ENCODE results near the gene MCM8. TPM values are rescaled to one million over a fixed set of nuclear protein-coding genes. Genes with fewer than 3 reads are reported as not detected.

The MCM8 gene
- total RNA-seq, 1 experiment from 2014 or later = 20.6 TPM

DNA sequence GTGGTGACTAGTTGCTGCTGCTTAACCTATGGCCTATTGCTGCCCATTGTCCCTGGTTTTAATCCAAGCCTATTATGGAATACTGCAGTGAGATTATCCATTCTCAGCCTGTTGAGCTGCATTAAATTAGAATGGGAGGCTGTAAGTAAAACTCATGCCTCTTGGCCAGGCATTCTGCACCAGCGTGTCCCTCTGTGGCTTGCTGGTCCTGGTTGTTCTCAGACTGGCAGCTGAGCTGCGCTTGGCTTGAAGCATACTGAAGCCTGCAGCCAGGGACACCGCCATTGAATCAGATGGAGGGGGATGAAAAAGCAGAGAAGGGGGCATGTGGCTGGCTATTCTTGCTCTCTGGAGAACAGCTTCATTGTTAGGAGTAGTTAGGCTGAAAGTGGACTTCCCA, 87.8 kb downstream of the MCM8 start:
- Mint-ChIP-seq H3K36me3 (ENCODE audit: insufficient read depth, unreplicated experiment) (no peaks in the 10 kb centered on the region), H3K27me3 (ENCODE audit: unreplicated experiment) (no peaks in the 10 kb centered on the region), H3K9me3 (ENCODE audit: low read depth, unreplicated experiment) (no peaks in the 10 kb centered on the region), H3K4me3 (ENCODE audit: low read depth, unreplicated experiment) (no peak overlapping the region), H3K27ac (ENCODE audit: unreplicated experiment) (no peak overlapping the region), H3K4me1 (ENCODE audit: low read depth, unreplicated experiment) (no peaks in the 10 kb centered on the region)
- no TSS peak for BruUV-seq (replicated peaks)
- CTCF ChIA-PET = no interaction called here
- intact Hi-C loops (cut with micrococcal nuclease; ENCODE audit: unreplicated experiment) = no loop called here
- no peak for TF ChIP-seq CTCF (IDR thresholded peaks at IDR 0.05; ENCODE audit: unreplicated experiment)
- DNase-seq = no peak

- CTCF ChIA-PET = interaction anchor here (0.5 kb wide), 1 partner anchor 505 kb away, joined by 7 read pairs; no protein-coding TSS in a partner anchor
- Mint-ChIP-seq H3K27ac (ENCODE audit: unreplicated experiment) (no peak overlapping the region), H3K9me3 (ENCODE audit: low read depth, unreplicated experiment) (no peaks in the 10 kb centered on the region), H3K27me3 (ENCODE audit: unreplicated experiment) (no peaks in the 10 kb centered on the region), H3K4me3 (ENCODE audit: low read depth, unreplicated experiment) (no peak overlapping the region), H3K4me1 (ENCODE audit: low read depth, unreplicated experiment) (no peaks in the 10 kb centered on the region), H3K36me3 (ENCODE audit: insufficient read depth, unreplicated experiment) (no peaks in the 10 kb centered on the region)
- no peak for DNase-seq
- no peak for TF ChIP-seq CTCF (IDR thresholded peaks at IDR 0.05; ENCODE audit: unreplicated experiment)
- no TSS peak for BruUV-seq (replicated peaks)
- intact Hi-C loops (cut with micrococcal nuclease; ENCODE audit: unreplicated experiment) = no loop called here
These were observed 89.3 kb downstream of the MCM8 start for GRCh38 chr20:6039766-6040165.

GRCh38 chr20:6040540-6040939, 90.1 kb downstream of the MCM8 start:
- Mint-ChIP-seq H3K27me3 (ENCODE audit: unreplicated experiment) (no peaks in the 10 kb centered on the region), H3K27ac (ENCODE audit: unreplicated experiment) (no peak overlapping the region), H3K9me3 (ENCODE audit: low read depth, unreplicated experiment) (no peaks in the 10 kb centered on the region), H3K36me3 (ENCODE audit: insufficient read depth, unreplicated experiment) (no peaks in the 10 kb centered on the region), H3K4me3 (ENCODE audit: low read depth, unreplicated experiment) (no peak overlapping the region), H3K4me1 (ENCODE audit: low read depth, unreplicated experiment) (no peaks in the 10 kb centered on the region)
- no peak for DNase-seq
- CTCF ChIA-PET = no interaction called here
- intact Hi-C loops (cut with micrococcal nuclease; ENCODE audit: unreplicated experiment) = no loop called here
- no TSS peak for BruUV-seq (replicated peaks)
- TF ChIP-seq CTCF (IDR thresholded peaks at IDR 0.05; ENCODE audit: unreplicated experiment) = no peak

DNA sequence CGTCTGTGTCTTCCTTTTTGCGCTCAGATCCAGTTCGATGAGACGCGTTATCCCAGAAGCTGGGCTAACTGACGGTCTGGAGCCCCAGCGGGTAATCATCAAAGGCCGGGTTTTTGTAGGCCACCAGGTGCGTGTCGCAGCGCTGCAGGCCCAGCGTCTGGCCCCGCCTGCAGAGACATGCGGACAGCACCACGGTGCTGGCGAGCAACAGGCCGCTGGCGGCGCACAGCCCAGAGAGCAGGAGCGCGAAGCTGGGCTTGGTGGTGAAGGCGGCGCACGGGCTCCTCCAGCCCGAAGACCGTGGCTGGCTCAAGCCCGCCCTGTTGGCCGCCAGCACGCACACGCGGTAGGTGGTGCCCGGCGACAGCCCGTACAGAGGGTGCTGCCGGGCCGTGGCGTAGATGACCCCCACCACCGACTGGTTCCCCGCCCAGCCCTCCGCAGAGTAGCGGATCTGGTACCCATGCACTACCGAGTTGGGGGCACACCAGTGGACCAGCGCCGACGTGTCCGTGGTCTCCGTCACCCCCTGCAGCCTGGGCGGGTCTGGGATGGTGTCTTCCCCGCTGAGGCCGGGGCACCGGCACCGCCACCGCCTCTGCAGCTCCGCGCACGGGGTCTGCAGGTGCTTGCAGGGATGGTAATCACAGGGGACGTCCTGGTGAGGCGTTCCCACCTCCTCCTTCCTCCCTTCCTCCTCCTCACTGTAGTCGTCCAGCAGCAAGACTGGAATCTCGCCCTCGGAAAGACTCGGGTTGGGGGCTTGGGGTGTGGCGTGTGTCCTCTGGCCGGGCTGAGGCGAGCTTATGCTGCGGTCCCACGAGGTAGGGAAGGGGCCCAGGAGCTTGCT, 90.7 kb downstream of the MCM8 start:
- Mint-ChIP-seq H3K4me1 (ENCODE audit: low read depth, unreplicated experiment) (no peaks in the 10 kb centered on the region), H3K27ac (ENCODE audit: unreplicated experiment) (no peak overlapping the region), H3K4me3 (ENCODE audit: low read depth, unreplicated experiment) (no peak overlapping the region), H3K9me3 (ENCODE audit: low read depth, unreplicated experiment) (no peaks in the 10 kb centered on the region), H3K36me3 (ENCODE audit: insufficient read depth, unreplicated experiment) (no peaks in the 10 kb centered on the region), H3K27me3 (ENCODE audit: unreplicated experiment) (no peaks in the 10 kb centered on the region)
- BruUV-seq (replicated peaks) = no TSS peak
- no peak for TF ChIP-seq CTCF (IDR thresholded peaks at IDR 0.05; ENCODE audit: unreplicated experiment)
- no peak for DNase-seq
- intact Hi-C loops (cut with micrococcal nuclease; ENCODE audit: unreplicated experiment) = no loop called here
- CTCF ChIA-PET = interaction anchor here (0.6 kb wide), 1 partner anchor 464 kb away, joined by 5 read pairs; no protein-coding TSS in a partner anchor
